Measurements from ENCODE around the gene NDUFB4. TPM values are rescaled to one million over a fixed set of nuclear protein-coding genes. Genes with fewer than 3 reads are reported as not detected.
A peak's percentile ranks its signal among the peaks of the same experiment; 100 is the strongest.

The NDUFB4 gene
- total RNA-seq, 4 donors from 2014 or later = 142 to 333 (median 256) TPM

GRCh38 chr3:120567370-120568201, 28.6 kb upstream of the NDUFB4 start:
- Histone ChIP-seq H3K27ac (replicated peaks in 1 of 4) (peak overlapping the region; percentile 6 to 68 (median 34)), H3K4me3 (peak overlapping the region; percentile 6 to 36 (median 30)), H3K4me1 (peaks cover 4 to 33% (median 17%) of the 10 kb centered on the region in 4 donors), H3K27me3 (no peaks in the 10 kb centered on the region), H3K36me3 (no peaks in the 10 kb centered on the region), H3K9me3 (no peaks in the 10 kb centered on the region)
- TF ChIP-seq CTCF (IDR thresholded peaks at IDR 0.05) (peak; percentile 50 to 54 (median 53)), EP300 (IDR thresholded peaks at IDR 0.05) (no peak), POLR2A (IDR thresholded peaks at IDR 0.05; ENCODE audit: low read depth) (no peak)
- WGBS = 38% methylated on average over 8 of the region's 8 CpGs
- intact Hi-C loops (cut with DNase I) = loop anchor here (10.0 kb wide), 1 partner anchor 177 kb away; the partner anchor contains the start of genes GTF2E1 and RABL3
- peak; percentile 53 for DNase-seq (ENCODE audit: extremely low spot score)

GRCh38 chr3:120568202-120568531, 28.0 kb upstream of the NDUFB4 start:
- no peaks in the 10 kb centered on the region for H3K9me3 ChIP-seq
- intact Hi-C loops (cut with DNase I) = loop anchor here (10.0 kb wide), 1 partner anchor 177 kb away; the partner anchor contains the start of genes GTF2E1 and RABL3
- H3K36me3 ChIP-seq = no peaks in the 10 kb centered on the region
- TF ChIP-seq POLR2AphosphoS5 (IDR thresholded peaks at IDR 0.05) (no peak), EP300 (IDR thresholded peaks at IDR 0.05) (no peak), POLR2A (IDR thresholded peaks at IDR 0.05; ENCODE audit: low read depth) (no peak), CTCF (IDR thresholded peaks at IDR 0.05) (no peak)
- H3K4me3 ChIP-seq = no peak overlapping the region
- WGBS = 60% methylated on average over 3 of the region's 3 CpGs
- DNase-seq (ENCODE audit: extremely low spot score) = no peak
- no peaks in the 10 kb centered on the region for H3K27me3 ChIP-seq
- H3K27ac ChIP-seq (replicated peaks in 1 of 4) = peak overlapping the region in 2 of 4 donors; percentile 50 to 68
- peaks cover 4 to 33% (median 17%) of the 10 kb centered on the region in 4 donors for H3K4me1 ChIP-seq

GRCh38 chr3:120568598-120568997, 27.5 kb upstream of the NDUFB4 start:
- peak; percentile 55 for DNase-seq (ENCODE audit: extremely low spot score)
- H3K36me3 ChIP-seq = no peaks in the 10 kb centered on the region
- intact Hi-C loops (cut with DNase I) = loop anchor here (10.0 kb wide), 1 partner anchor 176 kb away; the partner anchor contains the start of genes GTF2E1 and RABL3
- no peak for TF ChIP-seq POLR2A (IDR thresholded peaks at IDR 0.05; ENCODE audit: low read depth)
- no peak for TF ChIP-seq EP300 (IDR thresholded peaks at IDR 0.05)
- TF ChIP-seq POLR2AphosphoS5 (IDR thresholded peaks at IDR 0.05) = no peak
- no peak for TF ChIP-seq CTCF (IDR thresholded peaks at IDR 0.05)
- H3K4me1 ChIP-seq = peaks cover 4 to 33% (median 17%) of the 10 kb centered on the region in 4 donors
- WGBS = 39% methylated on average over 3 of the region's 3 CpGs
- no peaks in the 10 kb centered on the region for H3K9me3 ChIP-seq
- no peak overlapping the region for H3K4me3 ChIP-seq
- H3K27me3 ChIP-seq = no peaks in the 10 kb centered on the region
- no peak overlapping the region for H3K27ac ChIP-seq (replicated peaks in 1 of 4)

- TF ChIP-seq CTCF (IDR thresholded peaks at IDR 0.05) (no peak), EP300 (IDR thresholded peaks at IDR 0.05) (no peak), POLR2AphosphoS5 (IDR thresholded peaks at IDR 0.05) (no peak), POLR2A (IDR thresholded peaks at IDR 0.05; ENCODE audit: low read depth) (no peak)
- Histone ChIP-seq H3K4me1 (peaks cover 4 to 33% (median 17%) of the 10 kb centered on the region in 4 donors), H3K4me3 (no peak overlapping the region), H3K9me3 (no peaks in the 10 kb centered on the region), H3K36me3 (no peaks in the 10 kb centered on the region), H3K27me3 (no peaks in the 10 kb centered on the region), H3K27ac (replicated peaks in 1 of 4) (no peak overlapping the region)
- WGBS = 67% methylated on average over 12 of the region's 12 CpGs
- intact Hi-C loops (cut with DNase I) = loop anchor here (10.0 kb wide), 1 partner anchor 175 kb away; the partner anchor contains the start of genes GTF2E1 and RABL3
- DNase-seq (ENCODE audit: extremely low spot score) = peak; percentile 66
Observed at GRCh38 chr3:120569222-120570057, 26.7 kb upstream of the NDUFB4 start.
